D721Med (cell line): ENCODE data around the gene CCDC88A.
A peak's percentile ranks its signal among the peaks of the same experiment; 100 is the strongest.

Source experiments
- DNase-seq: peaks from one replicate; pipeline ENCODE4 v3.0.0; 2011; ENCODE audit warnings: low spot score; ENCODE audit not compliant: insufficient read length
- FAIRE-seq: peaks from 2 replicates; lab custom pipeline; 2011; peaks lifted over from hg19 to GRCh38; lab: Jason Lieb, UNC
- TF ChIP-seq, protein P1 (sequence below): IDR thresholded peaks from 2 replicates; pipeline ENCODE4 v1.5.1; 2012; ENCODE audit warnings: mild to moderate bottlenecking, control low read depth; ENCODE audit not compliant: insufficient read depth; ENCODE audit errors: missing control alignments

CCDC88A gene, protein sequence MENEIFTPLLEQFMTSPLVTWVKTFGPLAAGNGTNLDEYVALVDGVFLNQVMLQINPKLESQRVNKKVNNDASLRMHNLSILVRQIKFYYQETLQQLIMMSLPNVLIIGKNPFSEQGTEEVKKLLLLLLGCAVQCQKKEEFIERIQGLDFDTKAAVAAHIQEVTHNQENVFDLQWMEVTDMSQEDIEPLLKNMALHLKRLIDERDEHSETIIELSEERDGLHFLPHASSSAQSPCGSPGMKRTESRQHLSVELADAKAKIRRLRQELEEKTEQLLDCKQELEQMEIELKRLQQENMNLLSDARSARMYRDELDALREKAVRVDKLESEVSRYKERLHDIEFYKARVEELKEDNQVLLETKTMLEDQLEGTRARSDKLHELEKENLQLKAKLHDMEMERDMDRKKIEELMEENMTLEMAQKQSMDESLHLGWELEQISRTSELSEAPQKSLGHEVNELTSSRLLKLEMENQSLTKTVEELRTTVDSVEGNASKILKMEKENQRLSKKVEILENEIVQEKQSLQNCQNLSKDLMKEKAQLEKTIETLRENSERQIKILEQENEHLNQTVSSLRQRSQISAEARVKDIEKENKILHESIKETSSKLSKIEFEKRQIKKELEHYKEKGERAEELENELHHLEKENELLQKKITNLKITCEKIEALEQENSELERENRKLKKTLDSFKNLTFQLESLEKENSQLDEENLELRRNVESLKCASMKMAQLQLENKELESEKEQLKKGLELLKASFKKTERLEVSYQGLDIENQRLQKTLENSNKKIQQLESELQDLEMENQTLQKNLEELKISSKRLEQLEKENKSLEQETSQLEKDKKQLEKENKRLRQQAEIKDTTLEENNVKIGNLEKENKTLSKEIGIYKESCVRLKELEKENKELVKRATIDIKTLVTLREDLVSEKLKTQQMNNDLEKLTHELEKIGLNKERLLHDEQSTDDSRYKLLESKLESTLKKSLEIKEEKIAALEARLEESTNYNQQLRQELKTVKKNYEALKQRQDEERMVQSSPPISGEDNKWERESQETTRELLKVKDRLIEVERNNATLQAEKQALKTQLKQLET (N-terminal part only)

GRCh38 chr2:55419679-55420438 is at the start of gene CCDC88A:
TSS of gene CCDC88A (minus strand) at chr2:55419856. CDS start at chr2:55419079, 777 bp downstream.
- no peak for FAIRE-seq
- DNase-seq, result peak; percentile 49
- TF ChIP-seq, protein P1, sequence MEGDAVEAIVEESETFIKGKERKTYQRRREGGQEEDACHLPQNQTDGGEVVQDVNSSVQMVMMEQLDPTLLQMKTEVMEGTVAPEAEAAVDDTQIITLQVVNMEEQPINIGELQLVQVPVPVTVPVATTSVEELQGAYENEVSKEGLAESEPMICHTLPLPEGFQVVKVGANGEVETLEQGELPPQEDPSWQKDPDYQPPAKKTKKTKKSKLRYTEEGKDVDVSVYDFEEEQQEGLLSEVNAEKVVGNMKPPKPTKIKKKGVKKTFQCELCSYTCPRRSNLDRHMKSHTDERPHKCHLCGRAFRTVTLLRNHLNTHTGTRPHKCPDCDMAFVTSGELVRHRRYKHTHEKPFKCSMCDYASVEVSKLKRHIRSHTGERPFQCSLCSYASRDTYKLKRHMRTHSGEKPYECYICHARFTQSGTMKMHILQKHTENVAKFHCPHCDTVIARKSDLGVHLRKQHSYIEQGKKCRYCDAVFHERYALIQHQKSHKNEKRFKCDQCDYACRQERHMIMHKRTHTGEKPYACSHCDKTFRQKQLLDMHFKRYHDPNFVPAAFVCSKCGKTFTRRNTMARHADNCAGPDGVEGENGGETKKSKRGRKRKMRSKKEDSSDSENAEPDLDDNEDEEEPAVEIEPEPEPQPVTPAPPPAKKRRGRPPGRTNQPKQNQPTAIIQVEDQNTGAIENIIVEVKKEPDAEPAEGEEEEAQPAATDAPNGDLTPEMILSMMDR, result no peak

DNA sequence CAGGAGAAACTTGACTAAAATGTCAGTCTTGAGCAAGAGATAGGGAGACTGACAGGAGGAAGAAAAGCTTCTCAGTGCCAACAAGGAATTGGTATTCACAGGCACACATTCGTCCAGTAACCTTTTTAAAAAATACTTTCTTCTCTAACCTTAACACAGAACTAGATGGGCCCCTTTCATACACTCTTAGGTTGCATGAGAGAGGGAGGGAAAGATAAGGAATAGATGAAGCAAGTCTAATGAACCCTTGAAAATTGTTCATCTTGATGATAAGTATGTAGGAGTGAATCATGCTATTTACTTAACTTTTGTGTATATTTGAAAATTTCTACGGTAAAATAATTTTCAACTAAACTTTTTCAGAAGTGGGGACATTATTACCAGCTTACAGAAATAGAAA is 42.0 kb upstream of the CCDC88A start:
- no peak for DNase-seq
- no peak for FAIRE-seq
- TF ChIP-seq, protein P1, result no peak

GRCh38 chr2:55460562-55460961 is 40.9 kb upstream of the CCDC88A start:
- DNase-seq (no peak), FAIRE-seq (no peak)
- TF ChIP-seq, protein P1, result no peak

- DNase-seq (no peak), FAIRE-seq (no peak)
- TF ChIP-seq, protein P1, result no peak
These were observed 40.1 kb upstream of the CCDC88A start for GRCh38 chr2:55459714-55460274.

- TF ChIP-seq, protein P1, result no peak
- FAIRE-seq (no peak), DNase-seq (no peak)
These were observed 39.6 kb upstream of the CCDC88A start for GRCh38 chr2:55459279-55459678.

DNA sequence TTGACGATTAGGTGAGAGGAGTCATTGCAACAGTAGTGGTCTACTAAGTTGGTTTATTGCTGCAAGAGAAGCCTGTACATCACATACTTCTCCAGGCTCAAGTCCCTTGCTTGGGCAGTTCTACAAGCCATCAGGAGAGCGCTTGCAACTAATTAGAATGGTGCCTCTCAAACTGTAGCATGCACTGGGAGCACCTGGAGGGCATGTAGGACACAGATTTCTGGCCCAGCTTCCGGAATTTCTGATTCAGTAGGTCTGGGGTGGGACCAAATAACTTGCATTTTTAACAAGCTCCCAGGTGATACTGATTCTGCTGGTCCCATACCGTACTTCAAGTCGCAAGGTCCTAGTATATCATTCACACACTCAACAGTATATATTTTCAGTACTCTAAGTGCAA is 34.5 kb upstream of the CCDC88A start:
- DNase-seq (no peak), FAIRE-seq (no peak)
- TF ChIP-seq, protein P1, result no peak
